C4-2B (cell line): ENCODE results near the gene PALLD.

Experiments
- CTCF ChIP-seq: fragments of 450-650 bp; conservative IDR thresholded peaks from 2 replicates; pipeline ENCODE4 v1.5.1; 2017; ENCODE audit warnings: mild to moderate bottlenecking
- ZFX ChIP-seq: fragments of 450-650 bp; IDR thresholded peaks from 2 replicates; pipeline ENCODE4 v1.6.1; 2017

GRCh38 chr4:168516841-168517240 is 20.0 kb downstream of the PALLD start:
- TF ChIP-seq CTCF (no peak), ZFX (no peak)
